ENCODE data around the gene CCDC198. TPM values are rescaled to one million over a fixed set of nuclear protein-coding genes. Genes with fewer than 3 reads are reported as not detected.

CCDC198 gene
- total RNA-seq, 4 donors from 2014 or later, result not detected

DNA sequence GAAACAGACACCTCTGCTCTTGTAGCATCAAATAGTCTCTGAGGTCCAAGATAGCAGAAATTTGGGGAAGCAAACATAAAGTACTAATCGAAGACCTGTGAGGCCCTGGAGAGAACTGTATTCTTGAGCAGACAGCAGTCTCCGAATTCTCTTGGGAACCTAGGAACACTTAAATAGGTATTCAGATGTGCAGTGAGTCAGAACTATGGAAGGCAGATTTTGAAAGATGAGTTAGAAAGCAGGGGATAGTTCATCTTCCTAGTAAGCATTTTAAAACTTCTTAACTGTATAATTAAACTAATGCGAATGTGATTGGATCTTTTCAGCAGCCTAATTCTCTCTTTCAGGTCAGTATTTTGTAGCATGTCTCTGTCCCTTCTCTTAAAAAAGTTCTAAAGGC lies 72.7 kb downstream of the CCDC198 start:
- H3K9me3 ChIP-seq, result no peaks in the 10 kb centered on the region
- 85% methylated on average over 3 of the region's 3 CpGs for WGBS
- H3K4me1 ChIP-seq, result no peaks in the 10 kb centered on the region
- no peaks in the 10 kb centered on the region for H3K36me3 ChIP-seq
- DNase-seq (ENCODE audit: low spot score in 2 of 2), result no peak
- TF ChIP-seq POLR2A (IDR thresholded peaks at IDR 0.05) (no peak), EP300 (IDR thresholded peaks at IDR 0.05) (no peak), POLR2AphosphoS5 (IDR thresholded peaks at IDR 0.05) (no peak)
- TF ChIP-seq, protein P1, sequence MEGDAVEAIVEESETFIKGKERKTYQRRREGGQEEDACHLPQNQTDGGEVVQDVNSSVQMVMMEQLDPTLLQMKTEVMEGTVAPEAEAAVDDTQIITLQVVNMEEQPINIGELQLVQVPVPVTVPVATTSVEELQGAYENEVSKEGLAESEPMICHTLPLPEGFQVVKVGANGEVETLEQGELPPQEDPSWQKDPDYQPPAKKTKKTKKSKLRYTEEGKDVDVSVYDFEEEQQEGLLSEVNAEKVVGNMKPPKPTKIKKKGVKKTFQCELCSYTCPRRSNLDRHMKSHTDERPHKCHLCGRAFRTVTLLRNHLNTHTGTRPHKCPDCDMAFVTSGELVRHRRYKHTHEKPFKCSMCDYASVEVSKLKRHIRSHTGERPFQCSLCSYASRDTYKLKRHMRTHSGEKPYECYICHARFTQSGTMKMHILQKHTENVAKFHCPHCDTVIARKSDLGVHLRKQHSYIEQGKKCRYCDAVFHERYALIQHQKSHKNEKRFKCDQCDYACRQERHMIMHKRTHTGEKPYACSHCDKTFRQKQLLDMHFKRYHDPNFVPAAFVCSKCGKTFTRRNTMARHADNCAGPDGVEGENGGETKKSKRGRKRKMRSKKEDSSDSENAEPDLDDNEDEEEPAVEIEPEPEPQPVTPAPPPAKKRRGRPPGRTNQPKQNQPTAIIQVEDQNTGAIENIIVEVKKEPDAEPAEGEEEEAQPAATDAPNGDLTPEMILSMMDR (IDR thresholded peaks at IDR 0.05), result no peak
- H3K27me3 ChIP-seq, result no peaks in the 10 kb centered on the region
- no peak overlapping the region for H3K27ac ChIP-seq
- H3K4me3 ChIP-seq, result no peak overlapping the region

DNA sequence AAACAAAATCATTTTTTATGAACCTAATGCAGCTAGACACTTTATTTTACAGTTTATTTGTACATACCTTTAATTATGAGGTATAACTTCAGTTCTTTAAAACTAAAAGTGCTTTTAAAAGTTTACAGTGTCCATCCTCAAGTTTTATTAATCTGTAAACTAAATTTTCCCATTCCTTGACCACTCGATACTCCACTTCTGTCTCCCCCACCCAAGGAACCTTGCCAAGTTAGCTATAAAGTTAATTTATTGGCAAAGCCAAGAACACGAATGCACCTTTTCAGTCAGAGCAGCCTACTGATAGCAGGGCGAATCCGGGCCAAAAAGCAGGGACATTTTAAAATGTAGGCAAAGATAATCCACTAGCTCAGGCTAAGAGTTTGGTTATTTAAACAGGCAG lies 73.6 kb downstream of the CCDC198 start:
- Histone ChIP-seq H3K27me3 (no peaks in the 10 kb centered on the region), H3K4me3 (no peak overlapping the region), H3K9me3 (no peaks in the 10 kb centered on the region), H3K4me1 (no peaks in the 10 kb centered on the region), H3K36me3 (no peaks in the 10 kb centered on the region), H3K27ac (no peak overlapping the region)
- TF ChIP-seq POLR2A (IDR thresholded peaks at IDR 0.05) (no peak), POLR2AphosphoS5 (IDR thresholded peaks at IDR 0.05) (no peak), EP300 (IDR thresholded peaks at IDR 0.05) (no peak)
- TF ChIP-seq, protein P1 (IDR thresholded peaks at IDR 0.05), result no peak
- 52% methylated on average over 4 of the region's 4 CpGs for WGBS
- no peak for DNase-seq (ENCODE audit: low spot score in 2 of 2)

Other genes with a start within 250 kb of the CCDC198 start
- gene EXOC5, start 225.0 kb downstream of the CCDC198 start, total RNA-seq, result 10 to 100 TPM; 21.8 to 29.8 (median 28.8) TPM
- gene AP5M1, start 224.9 kb downstream of the CCDC198 start, total RNA-seq, result 10 to 100 TPM; 22.7 to 30.6 (median 29.2) TPM
- gene NAA30, start 103.3 kb downstream of the CCDC198 start, total RNA-seq, result 10 to 100 TPM; 11.6 to 17.7 (median 16.7) TPM

Measured in suprapubic skin (tissue), 4 donors.